K562 (cell line): ENCODE data around the gene GPR21. TPM values are rescaled to one million over a fixed set of nuclear protein-coding genes. Genes with fewer than 3 reads are reported as not detected.
A peak's percentile ranks its signal among the peaks of the same experiment; 100 is the strongest.

Experiments used
- ATAC-seq: fragments of 200-7000 bp; cut with Tn5 transposase; 3 replicates; pipeline ENCODE4 v1.9.1; 2020; ENCODE audit warnings: moderate library complexity
- BruUV-seq: library from RNA; stranded (reverse); fragments of 400-500 nt; replicated peaks from 2 replicates; lab custom pipeline; 2021; lab: Mats Ljungman, UMichigan
- CTCF ChIA-PET: fragments of 300-600 bp; formaldehyde crosslinking; extraction: SDS; loops from one replicate; lab custom pipeline; 2021; ENCODE audit warnings: low intra/inter-chr PET ratio; lab: Yijun Ruan, JAX
- POLR2A ChIA-PET: fragments of 300-600, 350-650 bp; sonication (Branson Sonifier 250); formaldehyde crosslinking; extraction: SDS; loops from one replicate; lab custom pipeline; 2021; ENCODE audit warnings: antibody characterized with exemption, inconsistent platforms; lab: Yijun Ruan, JAX
- DNase-seq, 4 experiments: peaks; one replicate each; pipeline versions ENCODE4 v3.0.0 to v3.0.0-alpha.2; 2011 to 2018; ENCODE audit warnings: low spot score in 3 of 4, mixed read lengths in 3 of 4; ENCODE audit errors: extremely low read depth in 1 of 4
- FAIRE-seq: peaks from 2 replicates; lab custom pipeline; 2011; peaks lifted over from hg19 to GRCh38; lab: Jason Lieb, UNC
- H2AFZ ChIP-seq: 2 replicates; pipeline ENCODE4 v1.6.0; 2011; ENCODE audit warnings: low read depth, low read length, control low read depth, inconsistent platforms
- H3K27ac ChIP-seq: fragments of 200-600 bp; 3 replicates; pipeline ENCODE4 v1.8.0; 2011; ENCODE audit warnings: low read depth, mild to moderate bottlenecking, control low read depth, inconsistent platforms, low read length, moderate library complexity, mixed read lengths; ENCODE audit errors: extremely low read depth
- H3K27me3 ChIP-seq, 2 experiments: fragments of 300-600 bp in 1 of 2; 2 replicates in 1 of 2; 3 replicates in 1 of 2; pipeline versions ENCODE4 v1.6.0 to v1.8.0; 2011; ENCODE audit warnings: inconsistent platforms in 2 of 2, low read length in 2 of 2, mild to moderate bottlenecking in 1 of 2, mixed read lengths in 1 of 2, moderate library complexity in 1 of 2; ENCODE audit not compliant: control insufficient read depth in 2 of 2, insufficient read depth in 2 of 2
- H3K36me3 ChIP-seq: fragments of 300-600 bp; 3 replicates; pipeline ENCODE4 v1.8.0; 2011; ENCODE audit warnings: mild to moderate bottlenecking, low read length, inconsistent platforms; ENCODE audit not compliant: control insufficient read depth, insufficient read depth
- H3K4me1 ChIP-seq, 2 experiments: fragments of 200-600 bp in 1 of 2; replicated peaks in 1 of 2; 2 replicates in 1 of 2; 3 replicates in 1 of 2; pipeline versions ENCODE4 v1.5.1 to v1.8.0; 2011; ENCODE audit warnings: inconsistent platforms in 2 of 2, low read length in 2 of 2, mild to moderate bottlenecking in 1 of 2, mixed read lengths in 1 of 2, moderate library complexity in 1 of 2; ENCODE audit not compliant: control insufficient read depth in 2 of 2, insufficient read depth in 2 of 2
- H3K4me2 ChIP-seq: 2 replicates; pipeline ENCODE4 v1.6.1; 2011; ENCODE audit warnings: low read length, control low read depth, inconsistent platforms, mixed read lengths; ENCODE audit not compliant: insufficient read depth
- H3K4me3 ChIP-seq: fragments of 200-600 bp; sonication (generic), shearing (Covaris generic); 2 replicates; pipeline ENCODE4 v1.5.1; 2016; ENCODE audit warnings: control low read depth, inconsistent platforms
- H3K79me2 ChIP-seq: fragments of 200-600 bp; 3 replicates; pipeline ENCODE4 v1.8.0; 2011; ENCODE audit warnings: low read length, inconsistent platforms; ENCODE audit not compliant: control insufficient read depth, insufficient read depth
- H3K9ac ChIP-seq, 2 experiments: 2 replicates each; pipeline versions ENCODE4 v1.6.0 to v1.6.1; 2011; ENCODE audit warnings: low read depth in 2 of 2, low read length in 2 of 2, control low read depth in 1 of 2, inconsistent platforms in 1 of 2, mild to moderate bottlenecking in 1 of 2, mixed read lengths in 1 of 2; ENCODE audit not compliant: insufficient read depth in 1 of 2
- H3K9me1 ChIP-seq: one replicate; pipeline ENCODE4 v1.6.0; 2011; ENCODE audit warnings: inconsistent platforms, mild to moderate bottlenecking, low read length, moderate library complexity; ENCODE audit not compliant: control insufficient read depth, insufficient read depth
- H3K9me3 ChIP-seq: replicated peaks from 2 replicates; pipeline ENCODE4 v1.5.1; 2011; ENCODE audit warnings: low read depth, low read length, inconsistent platforms; ENCODE audit not compliant: control insufficient read depth, insufficient read depth
- H4K20me1 ChIP-seq: replicated peaks from 2 replicates; pipeline ENCODE4 v1.6.1; 2011; ENCODE audit warnings: low read length, inconsistent platforms, mixed read lengths; ENCODE audit not compliant: control insufficient read depth, insufficient read depth
- ARID1B ChIP-seq: fragments of 450-650 bp; IDR thresholded peaks from 2 replicates; pipeline ENCODE4 v1.6.1; 2016; ENCODE audit warnings: antibody characterized with exemption, mild to moderate bottlenecking, inconsistent platforms
- CBX8 ChIP-seq: fragments of 200-600 bp; sonication (generic); IDR thresholded peaks from 2 replicates; pipeline ENCODE4 v1.6.1; 2012; ENCODE audit warnings: borderline replicate concordance, mixed run types, low read depth, mild to moderate bottlenecking, moderate library complexity, mixed read lengths, low read length, control low read depth, inconsistent platforms; ENCODE audit not compliant: poor library complexity, severe bottlenecking; ENCODE audit errors: extremely low read depth
- HDAC1 ChIP-seq, 2 experiments: fragments of 450-650 bp; IDR thresholded peaks; 2 replicates each; pipeline ENCODE4 v1.6.1; 2016 to 2017; ENCODE audit warnings: inconsistent platforms in 1 of 2, mild to moderate bottlenecking in 1 of 2, moderate library complexity in 1 of 2
- JUNB ChIP-seq: fragments of 450-650 bp; formaldehyde crosslinking; conservative IDR thresholded peaks from 2 replicates; pipeline ENCODE4 v1.4.0; 2020; ENCODE audit warnings: mild to moderate bottlenecking
- KAT7 ChIP-seq: sonication (generic); formaldehyde crosslinking; IDR thresholded peaks from 2 replicates; pipeline ENCODE4 v1.8.0; 2022; ENCODE audit warnings: missing genetic modification reagents, mild to moderate bottlenecking, borderline replicate concordance
- MTA3 ChIP-seq: fragments of 450-650 bp; formaldehyde crosslinking; IDR thresholded peaks from 2 replicates; pipeline ENCODE4 v1.6.1; 2017; ENCODE audit warnings: mild to moderate bottlenecking, borderline replicate concordance
- NCOA1 ChIP-seq: fragments of 450-650 bp; IDR thresholded peaks from 2 replicates; pipeline ENCODE4 v1.6.1; 2016; ENCODE audit warnings: low read depth
- NUFIP1 ChIP-seq: fragments of 450-650 bp; IDR thresholded peaks from 2 replicates; pipeline ENCODE4 v1.6.1; 2018; ENCODE audit not compliant: partially characterized antibody
- POLR2H ChIP-seq: IDR thresholded peaks from 2 replicates; pipeline ENCODE4 v1.6.1; 2016; ENCODE audit warnings: missing genetic modification characterization, low read depth, mild to moderate bottlenecking, control low read depth, missing compliant biosample characterization, moderate library complexity
- SMAD4 ChIP-seq: fragments of 250-450 bp; sonication (Bioruptor Pico); conservative IDR thresholded peaks from 2 replicates; pipeline ENCODE4 v1.8.0; 2021; ENCODE audit warnings: inconsistent platforms, mild to moderate bottlenecking, moderate library complexity
- SMARCA4 ChIP-seq: fragments of 450-650 bp; IDR thresholded peaks from 2 replicates; pipeline ENCODE4 v1.6.1; 2016
- WGBS: fragments of 100-300 bp; shearing (Covaris generic); methylation state at CpG from one replicate; pipeline ENCODE4 v1.1.6; 2016; ENCODE audit warnings: low coverage, mixed read lengths; ENCODE audit not compliant: insufficient coverage; ENCODE audit errors: missing lambda C conversion rate; 5-methylcytosine and 5-hydroxymethylcytosine counted together
- in situ Hi-C: fragments of 300-500 bp; cut with MboI; formaldehyde crosslinking; loops from 4 replicates; pipeline ENCODE4 v1.15.0; 2018; ENCODE audit warnings: inconsistent platforms, mixed read lengths
- intact Hi-C: fragments of 100-400 bp; cut with micrococcal nuclease; formaldehyde crosslinking; loops from 2 replicates; pipeline ENCODE4 v1.14.2; 2022
- polyA plus RNA-seq, 8 experiments: library from polyadenylated mRNA; depleted of rRNA in 4 of 8; stranded (reverse) in 5 of 8; unstranded in 3 of 8; fragments of >200 nt; fragmentation: Nextera tagmentation in 2 of 8; fragmentation: Illumina TruSeq in 1 of 8; extraction: Ambion mirVana in 2 of 8; extraction: Trizol in 1 of 8; gene quantifications; 2 replicates each; pipeline versions ENCODE4 v1.2.1 to v1.2.3, GENCODE V29; 2011 to 2014; ENCODE audit warnings: inconsistent platforms in 1 of 8, missing spikeins in 1 of 8
- total RNA-seq, 7 experiments: library from RNA; depleted of rRNA in 6 of 7; stranded (reverse); fragments of >200 nt in 6 of 7; fragmentation: Illumina TruSeq in 2 of 7; extraction: Trizol in 2 of 7; gene quantifications; 2 replicates each; pipeline versions ENCODE4 v1.2.1 to v1.2.3, GENCODE V29; 2011 to 2021; ENCODE audit warnings: low replicate concordance in 1 of 7

The GPR21 gene
- total and polyA plus RNA-seq, 9 of the 15 experiments (the other 6 are each of a cell fraction or from before 2014, with no cell fraction given) = 0.16 to 0.83 (median 0.36) TPM; not detected in 6

GRCh38 chr9:123005964-123006363 lies 27.5 kb upstream of the GPR21 start:
- Histone ChIP-seq H3K4me1 (peaks cover 7 to 17% of the 10 kb centered on the region in 2 experiments; a peak in 4 of 5 replicates), H3K9ac (no peak overlapping the region), H2AFZ (no peak overlapping the region), H3K27me3 (no peaks in the 10 kb centered on the region), H3K27ac (no peak overlapping the region; the same call in 2 of the 3 replicates), H3K79me2 (no peaks in the 10 kb centered on the region), H4K20me1 (no peaks in the 10 kb centered on the region), H3K9me3 (no peaks in the 10 kb centered on the region), H3K36me3 (peaks cover 14% of the 10 kb centered on the region; the same call in 1 of the 3 replicates), H3K4me3 (no peak overlapping the region), H3K4me2 (no peak overlapping the region), H3K9me1 (no peaks in the 10 kb centered on the region)
- CTCF ChIA-PET = no interaction called here
- intact Hi-C loops = no loop called here
- DNase-seq (no peak), ATAC-seq (no peak), FAIRE-seq (no peak)
- TF ChIP-seq ARID1B (0 out of 2 replicates have a peak, but pooled peaks have one; percentile 22), SMARCA4 (0 out of 2 replicates have a peak, but pooled peaks have one; percentile 20), JUNB (CRISPR knock-in tag) (no peak)
- in situ Hi-C loops = no loop called here
- no TSS peak for BruUV-seq
- POLR2A ChIA-PET = no interaction called here
- 10% methylated on average over 1 of the region's 1 CpG for whole genome bisulfite sequencing

- H3K4me2 ChIP-seq = no peak overlapping the region
- no TSS peak for BruUV-seq
- H3K9me1 ChIP-seq = no peaks in the 10 kb centered on the region
- no peak overlapping the region for H2AFZ ChIP-seq
- H3K27ac ChIP-seq = no peak overlapping the region
- ATAC-seq (no peak), FAIRE-seq (no peak), DNase-seq (no peak)
- peaks cover 15% of the 10 kb centered on the region; the same call in 1 of the 3 replicates for H3K36me3 ChIP-seq
- ChIA-PET POLR2A (interaction anchor here (0.7 kb wide), 1 partner anchor 9 kb away, joined by 3 read pairs; no protein-coding TSS in a partner anchor), CTCF (interaction anchor here (0.6 kb wide), 1 partner anchor 18 kb away, joined by 3 read pairs; no protein-coding TSS in a partner anchor)
- 69% methylated on average over 4 of the region's 5 CpGs for WGBS
- TF ChIP-seq SMAD4 (CRISPR knock-in tag) = no peak
- TF ChIP-seq POLR2H (tag) = no peak
- no peak for TF ChIP-seq NCOA1
- TF ChIP-seq NUFIP1 = no peak
- no peak for TF ChIP-seq HDAC1 (IDR thresholded peaks at IDR 0.05)
- TF ChIP-seq KAT7 (CRISPR knock-in tag) = no peak
- TF ChIP-seq MTA3 = no peak
- no peak for TF ChIP-seq CBX8
- no peak overlapping the region for H3K4me3 ChIP-seq
- in situ Hi-C loops = no loop called here
- peaks cover 7 to 17% of the 10 kb centered on the region in 2 experiments; a peak in 4 of 5 replicates for H3K4me1 ChIP-seq
- no peak overlapping the region for H3K9ac ChIP-seq
- intact Hi-C loops = no loop called here
- no peaks in the 10 kb centered on the region for H4K20me1 ChIP-seq
- no peaks in the 10 kb centered on the region for H3K9me3 ChIP-seq
- no peaks in the 10 kb centered on the region for H3K79me2 ChIP-seq
- no peaks in the 10 kb centered on the region for H3K27me3 ChIP-seq
Observed at GRCh38 chr9:123007269-123007668, 26.2 kb upstream of the GPR21 start.
